ENCODE measurements around the gene POLN. TPM values are rescaled to one million over a fixed set of nuclear protein-coding genes. Genes with fewer than 3 reads are reported as not detected.

Gene POLN
- total and polyA plus RNA-seq, 2 experiments from 2014 or later: 1.8 to 4.0 TPM

GRCh38 chr4:2125023-2125422 lies 116.9 kb downstream of the POLN start:
- no peaks in the 10 kb centered on the region for H3K36me3 ChIP-seq (ENCODE audit: insufficient read depth)
- no peak overlapping the region for H3K4me2 ChIP-seq
- H3K27me3 ChIP-seq (ENCODE audit: insufficient read depth): no peaks in the 10 kb centered on the region
- ATAC-seq (no peak), DNase-seq (ENCODE audit: low spot score) (no peak)
- Mint-ChIP-seq H3K4me3 (no peak overlapping the region), H3K9me3 (no peaks in the 10 kb centered on the region; the same call in 2 of the 3 replicates), H3K27me3 (ENCODE audit: insufficient read depth, low read depth, poor library complexity) (peaks cover 2% of the 10 kb centered on the region), H3K4me1 (peaks cover 8% of the 10 kb centered on the region), H3K27ac (no peak overlapping the region), H3K36me3 (ENCODE audit: low read depth) (no peaks in the 10 kb centered on the region)
- no peaks in the 10 kb centered on the region for H3K4me1 ChIP-seq (ENCODE audit: insufficient read depth)
- no peak overlapping the region for H3K27ac ChIP-seq (ENCODE audit: low read depth)
- no peaks in the 10 kb centered on the region for H3F3A ChIP-seq (replicated peaks; ENCODE audit: low read depth)
- no peaks in the 10 kb centered on the region for H4K20me1 ChIP-seq (replicated peaks; ENCODE audit: insufficient read depth)
- TF ChIP-seq ZNF331 (CRISPR knock-in tag; IDR thresholded peaks at IDR 0.05; ENCODE audit: low read depth) (no peak), CTCF (conservative IDR thresholded peaks at IDR 0.05; ENCODE audit: low read depth in 2 of 2) (no peak), POLR2AphosphoS5 (IDR thresholded peaks at IDR 0.05; ENCODE audit: low read depth) (no peak), STAT1 (IDR thresholded peaks at IDR 0.05; ENCODE audit: unreplicated experiment) (no peak), CREB1 (CRISPR knock-in tag; IDR thresholded peaks at IDR 0.05; ENCODE audit: low read depth) (no peak), ZNF114 (CRISPR knock-in tag; IDR thresholded peaks at IDR 0.05) (no peak), EZH2 (IDR thresholded peaks at IDR 0.05; ENCODE audit: low read depth, unreplicated experiment) (no peak), ETS1 (IDR thresholded peaks at IDR 0.05) (no peak)
- TF ChIP-seq, protein P1, sequence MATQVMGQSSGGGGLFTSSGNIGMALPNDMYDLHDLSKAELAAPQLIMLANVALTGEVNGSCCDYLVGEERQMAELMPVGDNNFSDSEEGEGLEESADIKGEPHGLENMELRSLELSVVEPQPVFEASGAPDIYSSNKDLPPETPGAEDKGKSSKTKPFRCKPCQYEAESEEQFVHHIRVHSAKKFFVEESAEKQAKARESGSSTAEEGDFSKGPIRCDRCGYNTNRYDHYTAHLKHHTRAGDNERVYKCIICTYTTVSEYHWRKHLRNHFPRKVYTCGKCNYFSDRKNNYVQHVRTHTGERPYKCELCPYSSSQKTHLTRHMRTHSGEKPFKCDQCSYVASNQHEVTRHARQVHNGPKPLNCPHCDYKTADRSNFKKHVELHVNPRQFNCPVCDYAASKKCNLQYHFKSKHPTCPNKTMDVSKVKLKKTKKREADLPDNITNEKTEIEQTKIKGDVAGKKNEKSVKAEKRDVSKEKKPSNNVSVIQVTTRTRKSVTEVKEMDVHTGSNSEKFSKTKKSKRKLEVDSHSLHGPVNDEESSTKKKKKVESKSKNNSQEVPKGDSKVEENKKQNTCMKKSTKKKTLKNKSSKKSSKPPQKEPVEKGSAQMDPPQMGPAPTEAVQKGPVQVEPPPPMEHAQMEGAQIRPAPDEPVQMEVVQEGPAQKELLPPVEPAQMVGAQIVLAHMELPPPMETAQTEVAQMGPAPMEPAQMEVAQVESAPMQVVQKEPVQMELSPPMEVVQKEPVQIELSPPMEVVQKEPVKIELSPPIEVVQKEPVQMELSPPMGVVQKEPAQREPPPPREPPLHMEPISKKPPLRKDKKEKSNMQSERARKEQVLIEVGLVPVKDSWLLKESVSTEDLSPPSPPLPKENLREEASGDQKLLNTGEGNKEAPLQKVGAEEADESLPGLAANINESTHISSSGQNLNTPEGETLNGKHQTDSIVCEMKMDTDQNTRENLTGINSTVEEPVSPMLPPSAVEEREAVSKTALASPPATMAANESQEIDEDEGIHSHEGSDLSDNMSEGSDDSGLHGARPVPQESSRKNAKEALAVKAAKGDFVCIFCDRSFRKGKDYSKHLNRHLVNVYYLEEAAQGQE (IDR thresholded peaks at IDR 0.05; ENCODE audit: unreplicated experiment): no peak
- TF ChIP-seq, protein P2, sequence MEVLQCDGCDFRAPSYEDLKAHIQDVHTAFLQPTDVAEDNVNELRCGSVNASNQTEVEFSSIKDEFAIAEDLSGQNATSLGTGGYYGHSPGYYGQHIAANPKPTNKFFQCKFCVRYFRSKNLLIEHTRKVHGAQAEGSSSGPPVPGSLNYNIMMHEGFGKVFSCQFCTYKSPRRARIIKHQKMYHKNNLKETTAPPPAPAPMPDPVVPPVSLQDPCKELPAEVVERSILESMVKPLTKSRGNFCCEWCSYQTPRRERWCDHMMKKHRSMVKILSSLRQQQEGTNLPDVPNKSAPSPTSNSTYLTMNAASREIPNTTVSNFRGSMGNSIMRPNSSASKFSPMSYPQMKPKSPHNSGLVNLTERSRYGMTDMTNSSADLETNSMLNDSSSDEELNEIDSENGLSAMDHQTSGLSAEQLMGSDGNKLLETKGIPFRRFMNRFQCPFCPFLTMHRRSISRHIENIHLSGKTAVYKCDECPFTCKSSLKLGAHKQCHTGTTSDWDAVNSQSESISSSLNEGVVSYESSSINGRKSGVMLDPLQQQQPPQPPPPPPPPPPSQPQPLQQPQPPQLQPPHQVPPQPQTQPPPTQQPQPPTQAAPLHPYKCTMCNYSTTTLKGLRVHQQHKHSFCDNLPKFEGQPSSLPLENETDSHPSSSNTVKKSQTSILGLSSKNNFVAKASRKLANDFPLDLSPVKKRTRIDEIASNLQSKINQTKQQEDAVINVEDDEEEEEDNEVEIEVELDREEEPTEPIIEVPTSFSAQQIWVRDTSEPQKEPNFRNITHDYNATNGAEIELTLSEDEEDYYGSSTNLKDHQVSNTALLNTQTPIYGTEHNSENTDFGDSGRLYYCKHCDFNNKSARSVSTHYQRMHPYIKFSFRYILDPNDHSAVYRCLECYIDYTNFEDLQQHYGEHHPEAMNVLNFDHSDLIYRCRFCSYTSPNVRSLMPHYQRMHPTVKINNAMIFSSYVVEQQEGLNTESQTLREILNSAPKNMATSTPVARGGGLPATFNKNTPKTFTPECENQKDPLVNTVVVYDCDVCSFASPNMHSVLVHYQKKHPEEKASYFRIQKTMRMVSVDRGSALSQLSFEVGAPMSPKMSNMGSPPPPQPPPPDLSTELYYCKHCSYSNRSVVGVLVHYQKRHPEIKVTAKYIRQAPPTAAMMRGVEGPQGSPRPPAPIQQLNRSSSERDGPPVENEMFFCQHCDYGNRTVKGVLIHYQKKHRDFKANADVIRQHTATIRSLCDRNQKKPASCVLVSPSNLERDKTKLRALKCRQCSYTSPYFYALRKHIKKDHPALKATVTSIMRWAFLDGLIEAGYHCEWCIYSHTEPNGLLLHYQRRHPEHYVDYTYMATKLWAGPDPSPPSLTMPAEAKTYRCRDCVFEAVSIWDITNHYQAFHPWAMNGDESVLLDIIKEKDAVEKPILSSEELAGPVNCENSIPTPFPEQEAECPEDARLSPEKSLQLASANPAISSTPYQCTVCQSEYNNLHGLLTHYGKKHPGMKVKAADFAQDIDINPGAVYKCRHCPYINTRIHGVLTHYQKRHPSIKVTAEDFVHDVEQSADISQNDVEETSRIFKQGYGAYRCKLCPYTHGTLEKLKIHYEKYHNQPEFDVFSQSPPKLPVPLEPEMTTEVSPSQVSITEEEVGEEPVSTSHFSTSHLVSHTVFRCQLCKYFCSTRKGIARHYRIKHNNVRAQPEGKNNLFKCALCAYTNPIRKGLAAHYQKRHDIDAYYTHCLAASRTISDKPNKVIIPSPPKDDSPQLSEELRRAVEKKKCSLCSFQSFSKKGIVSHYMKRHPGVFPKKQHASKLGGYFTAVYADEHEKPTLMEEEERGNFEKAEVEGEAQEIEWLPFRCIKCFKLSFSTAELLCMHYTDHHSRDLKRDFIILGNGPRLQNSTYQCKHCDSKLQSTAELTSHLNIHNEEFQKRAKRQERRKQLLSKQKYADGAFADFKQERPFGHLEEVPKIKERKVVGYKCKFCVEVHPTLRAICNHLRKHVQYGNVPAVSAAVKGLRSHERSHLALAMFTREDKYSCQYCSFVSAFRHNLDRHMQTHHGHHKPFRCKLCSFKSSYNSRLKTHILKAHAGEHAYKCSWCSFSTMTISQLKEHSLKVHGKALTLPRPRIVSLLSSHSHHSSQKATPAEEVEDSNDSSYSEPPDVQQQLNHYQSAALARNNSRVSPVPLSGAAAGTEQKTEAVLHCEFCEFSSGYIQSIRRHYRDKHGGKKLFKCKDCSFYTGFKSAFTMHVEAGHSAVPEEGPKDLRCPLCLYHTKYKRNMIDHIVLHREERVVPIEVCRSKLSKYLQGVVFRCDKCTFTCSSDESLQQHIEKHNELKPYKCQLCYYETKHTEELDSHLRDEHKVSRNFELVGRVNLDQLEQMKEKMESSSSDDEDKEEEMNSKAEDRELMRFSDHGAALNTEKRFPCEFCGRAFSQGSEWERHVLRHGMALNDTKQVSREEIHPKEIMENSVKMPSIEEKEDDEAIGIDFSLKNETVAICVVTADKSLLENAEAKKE (CRISPR knock-in tag; IDR thresholded peaks at IDR 0.05): no peak
- no peaks in the 10 kb centered on the region for H3K9me2 ChIP-seq (ENCODE audit: insufficient read depth)
- no peaks in the 10 kb centered on the region for H3K79me2 ChIP-seq (replicated peaks; ENCODE audit: insufficient read depth)
- H2AFZ ChIP-seq: no peak overlapping the region
- H3K4me3 ChIP-seq: no peak overlapping the region
